ENCODE measurements around the gene SPTAN1. TPM values are rescaled to one million over a fixed set of nuclear protein-coding genes. Genes with fewer than 3 reads are reported as not detected.
"Not testable (repeated sequence)": the region's sequence is repeated elsewhere in the genome, so short reads cannot be mapped to it uniquely, and the experiment has no call there.

Gene SPTAN1
- total RNA-seq, 4 donors from 2014 or later = 223 to 390 (median 286) TPM

DNA sequence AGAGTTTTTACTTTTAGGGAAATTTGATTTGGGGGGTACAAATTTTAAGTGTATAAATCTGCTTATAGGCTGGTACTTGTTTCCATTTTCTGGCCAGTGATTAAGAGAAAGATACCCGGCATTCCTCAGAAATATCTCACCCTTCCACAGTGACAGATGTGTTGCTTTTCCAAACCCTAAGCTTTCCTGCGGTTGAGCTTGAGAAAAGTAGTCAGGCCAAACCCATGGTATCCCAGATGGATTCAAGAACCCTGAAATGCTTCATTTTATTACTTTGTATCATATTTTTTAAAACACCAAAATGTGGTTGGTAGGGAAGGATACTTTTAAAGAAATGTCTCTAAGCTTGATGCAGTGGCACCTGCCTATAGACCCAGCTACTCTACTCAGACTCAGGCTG, 23.5 kb downstream of the SPTAN1 start:
- ATAC-seq = no peak
- WGBS, 2 donors (ENCODE audit: low coverage in 1 of 2) = 67 to 80% methylated on average over 2 of the region's 2 CpGs
- H3K4me3 ChIP-seq = no peak overlapping the region
- H3K27me3 ChIP-seq = no peaks in the 10 kb centered on the region
- no peaks in the 10 kb centered on the region for H3K9me3 ChIP-seq
- H3K4me1 ChIP-seq = peaks cover 0 to 8% (median 0%) of the 10 kb centered on the region in 3 donors
- peak overlapping the region in 1 of 4 donors; percentile 44 for H3K27ac ChIP-seq
- TF ChIP-seq EP300 (IDR thresholded peaks at IDR 0.05) (no peak), POLR2AphosphoS5 (IDR thresholded peaks at IDR 0.05) (no peak), POLR2A (IDR thresholded peaks at IDR 0.05) (no peak)
- TF ChIP-seq, protein P1, sequence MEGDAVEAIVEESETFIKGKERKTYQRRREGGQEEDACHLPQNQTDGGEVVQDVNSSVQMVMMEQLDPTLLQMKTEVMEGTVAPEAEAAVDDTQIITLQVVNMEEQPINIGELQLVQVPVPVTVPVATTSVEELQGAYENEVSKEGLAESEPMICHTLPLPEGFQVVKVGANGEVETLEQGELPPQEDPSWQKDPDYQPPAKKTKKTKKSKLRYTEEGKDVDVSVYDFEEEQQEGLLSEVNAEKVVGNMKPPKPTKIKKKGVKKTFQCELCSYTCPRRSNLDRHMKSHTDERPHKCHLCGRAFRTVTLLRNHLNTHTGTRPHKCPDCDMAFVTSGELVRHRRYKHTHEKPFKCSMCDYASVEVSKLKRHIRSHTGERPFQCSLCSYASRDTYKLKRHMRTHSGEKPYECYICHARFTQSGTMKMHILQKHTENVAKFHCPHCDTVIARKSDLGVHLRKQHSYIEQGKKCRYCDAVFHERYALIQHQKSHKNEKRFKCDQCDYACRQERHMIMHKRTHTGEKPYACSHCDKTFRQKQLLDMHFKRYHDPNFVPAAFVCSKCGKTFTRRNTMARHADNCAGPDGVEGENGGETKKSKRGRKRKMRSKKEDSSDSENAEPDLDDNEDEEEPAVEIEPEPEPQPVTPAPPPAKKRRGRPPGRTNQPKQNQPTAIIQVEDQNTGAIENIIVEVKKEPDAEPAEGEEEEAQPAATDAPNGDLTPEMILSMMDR (IDR thresholded peaks at IDR 0.05) = no peak
- H3K36me3 ChIP-seq = peaks cover 16 to 92% of the 10 kb centered on the region in 2 donors

GRCh38 chr9:128577206-128577605, 24.8 kb downstream of the SPTAN1 start:
- no peak overlapping the region for H3K4me3 ChIP-seq
- H3K27me3 ChIP-seq = no peaks in the 10 kb centered on the region
- ATAC-seq = no peak
- H3K4me1 ChIP-seq = peaks cover 0 to 8% (median 0%) of the 10 kb centered on the region in 3 donors
- TF ChIP-seq POLR2AphosphoS5 (IDR thresholded peaks at IDR 0.05) (no peak), POLR2A (IDR thresholded peaks at IDR 0.05) (no peak), EP300 (IDR thresholded peaks at IDR 0.05) (no peak)
- TF ChIP-seq, protein P1 (IDR thresholded peaks at IDR 0.05) = no peak
- H3K9me3 ChIP-seq = no peaks in the 10 kb centered on the region
- H3K27ac ChIP-seq = no peak overlapping the region
- H3K36me3 ChIP-seq = peaks cover 21 to 92% of the 10 kb centered on the region in 2 donors
- WGBS, 2 donors (ENCODE audit: low coverage in 1 of 2) = 89 to 93% methylated on average over 5 to 8 of the region's 8 CpGs

DNA sequence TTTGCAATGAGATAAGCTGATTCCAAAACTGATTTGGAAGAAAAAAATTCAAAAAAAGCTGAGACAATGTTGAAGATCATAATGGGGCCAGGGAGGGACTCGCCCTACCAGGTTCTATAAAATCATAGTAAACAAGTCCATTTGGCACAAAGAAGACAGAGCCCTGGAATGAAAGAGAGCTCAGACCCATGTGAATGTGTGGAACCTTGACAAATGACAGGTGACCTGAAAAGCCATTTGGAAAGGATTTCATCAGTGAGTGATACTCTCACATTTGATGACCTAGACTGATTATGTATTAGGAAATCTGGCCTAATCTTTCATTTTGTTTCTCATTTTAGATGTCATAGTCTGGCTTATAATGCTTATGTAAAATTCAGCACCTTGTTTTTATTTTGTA, 26.8 kb downstream of the SPTAN1 start:
- H3K4me1 ChIP-seq = peaks cover 0 to 8% (median 0%) of the 10 kb centered on the region in 3 donors
- no peak for TF ChIP-seq POLR2AphosphoS5 (IDR thresholded peaks at IDR 0.05)
- no peak for TF ChIP-seq EP300 (IDR thresholded peaks at IDR 0.05)
- TF ChIP-seq, protein P1 (IDR thresholded peaks at IDR 0.05) = no peak
- TF ChIP-seq POLR2A (IDR thresholded peaks at IDR 0.05) = no peak
- H3K36me3 ChIP-seq = peaks cover 36 to 99% of the 10 kb centered on the region in 2 donors

DNA sequence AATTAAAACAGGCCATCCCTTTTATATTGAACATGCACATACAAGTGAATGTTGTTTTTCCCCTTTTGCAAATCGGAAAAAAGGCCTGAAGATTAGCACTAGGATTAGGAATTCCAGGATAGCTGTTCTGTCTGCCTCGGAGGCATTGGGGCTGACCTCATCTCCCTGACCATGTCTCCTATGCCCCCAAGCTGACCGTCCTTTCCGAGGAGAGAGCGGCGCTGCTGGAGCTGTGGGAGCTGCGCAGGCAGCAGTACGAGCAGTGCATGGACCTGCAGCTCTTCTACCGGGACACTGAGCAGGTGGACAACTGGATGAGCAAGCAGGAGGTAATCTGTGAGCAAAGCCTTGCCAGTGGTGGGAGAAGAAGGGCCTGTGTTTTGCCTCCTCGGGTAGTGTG, 28.3 kb downstream of the SPTAN1 start:
- WGBS, 2 donors (ENCODE audit: low coverage in 1 of 2) = 52 to 86% methylated on average over 3 to 9 of the region's 10 CpGs
- Histone ChIP-seq H3K36me3 (peaks cover 42 to 100% of the 10 kb centered on the region in 2 donors), H3K4me3 (no peak overlapping the region), H3K4me1 (peaks cover 0 to 1% (median 0%) of the 10 kb centered on the region in 3 donors), H3K9me3 (no peaks in the 10 kb centered on the region), H3K27ac (no peak overlapping the region), H3K27me3 (no peaks in the 10 kb centered on the region)
- TF ChIP-seq, protein P1 (IDR thresholded peaks at IDR 0.05) = no peak
- TF ChIP-seq POLR2AphosphoS5 (IDR thresholded peaks at IDR 0.05) = no peak
- no peak for TF ChIP-seq EP300 (IDR thresholded peaks at IDR 0.05)
- TF ChIP-seq POLR2A (IDR thresholded peaks at IDR 0.05) = no peak
- ATAC-seq = no peak

More for the DNA sequence above, 26.8 kb downstream of the SPTAN1 start:
- WGBS, 2 donors (ENCODE audit: low coverage in 1 of 2) = 92% methylated on average over 1 of the region's 1 CpG; no CpG with 5 or more reads in 1 of the 2 donors
- H3K27ac ChIP-seq = no peak overlapping the region
- no peaks in the 10 kb centered on the region for H3K27me3 ChIP-seq
- no peak for ATAC-seq
- no peak overlapping the region for H3K4me3 ChIP-seq
- no peaks in the 10 kb centered on the region for H3K9me3 ChIP-seq

DNA sequence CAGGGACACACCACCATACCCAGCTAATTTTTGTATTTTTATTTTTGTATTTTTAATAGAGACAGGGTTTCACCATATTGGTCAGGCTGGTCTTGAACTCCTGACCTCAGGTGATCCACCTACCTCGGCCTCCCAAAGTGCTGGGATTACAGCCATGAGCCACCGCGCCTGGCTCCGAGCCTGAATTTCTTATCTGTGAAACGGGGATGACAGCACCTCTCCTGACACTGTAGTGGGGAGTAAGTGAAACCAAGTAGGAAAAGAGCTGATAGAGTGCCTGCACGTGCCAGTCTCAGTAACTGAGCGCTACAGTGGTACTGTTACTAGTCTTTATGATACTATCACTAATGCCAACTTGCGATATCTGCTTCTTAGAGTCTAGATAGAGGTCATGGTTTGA, 32.8 kb downstream of the SPTAN1 start:
- WGBS, 2 donors (ENCODE audit: low coverage in 1 of 2) = 75 to 77% methylated on average over 2 to 8 of the region's 8 CpGs
- not testable (repeated sequence) for H3K9me3 ChIP-seq, H3K27me3 ChIP-seq, H3K4me1 ChIP-seq, H3K27ac ChIP-seq, ATAC-seq, H3K4me3 ChIP-seq
- peaks cover 32 to 100% of the 10 kb centered on the region in 2 donors for H3K36me3 ChIP-seq

DNA sequence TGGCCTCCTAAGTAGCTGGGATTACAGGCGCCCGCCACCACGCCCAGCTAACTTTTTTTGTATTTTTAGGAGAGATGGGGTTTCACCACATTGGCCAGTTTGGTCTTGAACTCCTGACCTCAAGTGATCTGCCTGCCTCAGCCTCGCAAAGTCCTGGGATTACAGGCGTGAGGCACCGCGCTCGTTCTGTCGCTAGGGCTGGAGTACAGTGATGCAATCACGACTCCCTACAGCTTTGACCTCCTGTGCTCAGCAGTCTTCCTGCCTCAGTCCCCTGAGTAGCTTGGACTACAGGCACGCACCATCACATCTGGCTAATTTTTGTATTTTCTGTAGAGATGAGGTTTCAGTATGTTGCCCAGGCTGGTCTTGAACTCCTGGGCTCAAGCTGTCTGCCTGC, 34.5 kb downstream of the SPTAN1 start:
- H3K36me3 ChIP-seq = peaks cover 24 to 100% of the 10 kb centered on the region in 2 donors
- not testable (repeated sequence) for H3K27ac ChIP-seq, H3K4me1 ChIP-seq, ATAC-seq, H3K9me3 ChIP-seq, H3K4me3 ChIP-seq, H3K27me3 ChIP-seq
- WGBS, 2 donors (ENCODE audit: low coverage in 1 of 2) = 93 to 96% methylated on average over 4 to 5 of the region's 11 CpGs

All from gastroesophageal sphincter (tissue), 4 donors.